Pulmonary artery endothelial cell (primary cell): ENCODE measurements around the gene SPTAN1. TPM values are rescaled to one million over a fixed set of nuclear protein-coding genes. Genes with fewer than 3 reads are reported as not detected.
"Not testable (repeated sequence)": the region's sequence is repeated elsewhere in the genome, so short reads cannot be mapped to it uniquely, and the experiment has no call there.

ENCODE experiments used
- DNase-seq: peaks from one replicate; pipeline ENCODE4 v3.0.0-alpha.2; 2011; ENCODE audit warnings: low read depth, low spot score
- total RNA-seq: library from RNA; depleted of rRNA; stranded (reverse); fragments of >200 nt; gene quantifications from 2 replicates; pipeline ENCODE4 v1.2.3, GENCODE V29; 2014

SPTAN1 gene
- total RNA-seq, 1 donor from 2014 or later = 394 TPM

DNA sequence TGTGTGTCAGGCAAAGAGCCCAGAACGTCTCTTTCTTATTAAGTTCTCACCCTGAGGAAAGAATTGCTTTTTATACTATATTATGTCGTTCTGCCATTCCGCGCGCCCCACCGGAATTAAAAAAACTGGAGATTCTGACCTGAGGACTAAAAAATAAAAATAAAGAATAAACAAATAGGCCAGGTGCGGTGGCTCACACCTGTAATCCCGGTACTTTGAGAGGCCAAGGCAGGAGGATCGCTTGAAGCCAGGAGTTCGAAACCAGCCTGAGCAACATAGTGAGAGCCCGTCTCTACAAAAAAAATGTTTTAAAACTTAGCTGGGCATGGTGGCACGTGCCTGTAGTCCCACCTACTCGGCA, 104.9 kb downstream of the SPTAN1 start:
- no peak for DNase-seq

GRCh38 chr9:128657796-128658195, 105.4 kb downstream of the SPTAN1 start:
- DNase-seq = no peak

- not testable (repeated sequence) for DNase-seq
Observed at GRCh38 chr9:128666481-128666941, 114.1 kb downstream of the SPTAN1 start.

GRCh38 chr9:128669786-128670185, 117.4 kb downstream of the SPTAN1 start:
- no peak for DNase-seq

GRCh38 chr9:128675382-128675781, 123.0 kb downstream of the SPTAN1 start:
- DNase-seq = no peak

GRCh38 chr9:128677794-128678193, 125.4 kb downstream of the SPTAN1 start:
- DNase-seq = no peak

Other genes with a start within 250 kb of the SPTAN1 start
- gene TRUB2, start 230.1 kb upstream of the SPTAN1 start, total RNA-seq = 36.3 and 37.4 TPM in 2 replicates
- gene COQ4, start 229.7 kb upstream of the SPTAN1 start, total RNA-seq = 24.4 and 28.1 TPM in 2 replicates
- gene SLC27A4, start 212.1 kb upstream of the SPTAN1 start, total RNA-seq = 27.2 and 41.3 TPM in 2 replicates
- 69.3 and 77.2 TPM in 2 replicates for gene URM1, start 181.2 kb upstream of the SPTAN1 start, total RNA-seq
- 24.1 and 24.6 TPM in 2 replicates for gene CERCAM, start 131.7 kb upstream of the SPTAN1 start, total RNA-seq
- 32.8 and 56.2 TPM in 2 replicates for gene ODF2, start 96.6 kb upstream of the SPTAN1 start, total RNA-seq
- gene GLE1, start 47.9 kb upstream of the SPTAN1 start, total RNA-seq = 16.2 and 31.5 TPM in 2 replicates
- gene DYNC2I2, start 104.3 kb downstream of the SPTAN1 start, total RNA-seq = 86.4 and 101 TPM in 2 replicates
- gene SET, start 136.6 kb downstream of the SPTAN1 start, total RNA-seq = 618 and 795 TPM in 2 replicates
- 20.6 and 22.1 TPM in 2 replicates for gene PKN3, start 149.9 kb downstream of the SPTAN1 start, total RNA-seq
- gene ZDHHC12, start 171.5 kb downstream of the SPTAN1 start, total RNA-seq = 34.8 and 35.6 TPM in 2 replicates
- 12.2 and 14.1 TPM in 2 replicates for gene ZER1, start 219.3 kb downstream of the SPTAN1 start, total RNA-seq
- gene TBC1D13, start 234.7 kb downstream of the SPTAN1 start, total RNA-seq = 12.3 and 16.8 TPM in 2 replicates